ENCODE results near the gene ALOX15.
A peak's percentile ranks its signal among the peaks of the same experiment; 100 is the strongest.
"Not testable (repeated sequence)": the region's sequence is repeated elsewhere in the genome, so short reads cannot be mapped to it uniquely, and the experiment has no call there.

Gene ALOX15

DNA sequence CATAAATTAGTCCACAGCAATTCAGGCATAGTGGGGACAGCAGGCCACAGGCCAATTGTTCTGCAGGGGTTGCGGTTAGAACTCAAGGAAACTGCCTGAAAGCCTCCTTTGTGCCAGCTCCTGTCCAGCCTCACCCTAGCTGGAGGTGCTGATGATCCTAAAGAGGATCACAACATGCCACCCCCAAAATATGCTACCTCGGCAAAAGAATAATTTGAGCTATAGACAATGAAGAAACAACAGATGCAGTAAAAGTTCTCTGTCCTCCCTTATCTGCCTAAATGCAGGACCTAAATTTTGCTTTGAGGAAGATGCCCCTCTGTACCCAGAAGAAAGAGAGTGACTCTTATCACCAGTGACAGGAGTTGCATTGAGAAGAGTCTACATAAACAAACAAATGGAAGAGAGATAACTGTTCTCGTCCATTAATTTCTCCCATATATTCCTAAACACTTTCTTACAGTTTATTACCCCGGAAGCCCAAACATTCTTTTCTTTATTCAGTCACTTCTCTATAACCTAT lies 14.7 kb downstream of the ALOX15 start:
- no peaks in the 10 kb centered on the region for H3K36me3 ChIP-seq
- H3K4me3 ChIP-seq: no peak overlapping the region
- peaks cover 0 to 28% (median 26%) of the 10 kb centered on the region in 10 experiments; a peak in 19 of 20 replicates for H3K4me1 ChIP-seq
- no peak for TF ChIP-seq Cebpa-rat (IDR thresholded peaks at IDR 0.05)
- H3K27me3 ChIP-seq: no peaks in the 10 kb centered on the region
- no peak overlapping the region for H3K27ac ChIP-seq
- peaks cover 0 to 10% (median 9%) of the 10 kb centered on the region in 11 experiments; a peak in 15 of 22 replicates for H3K9me3 ChIP-seq (replicated peaks in 1 of 11)
- no peak overlapping the region for H3K9ac ChIP-seq
- no peaks in the 10 kb centered on the region for H4K20me1 ChIP-seq
- no peak overlapping the region for H3K4me2 ChIP-seq

DNA sequence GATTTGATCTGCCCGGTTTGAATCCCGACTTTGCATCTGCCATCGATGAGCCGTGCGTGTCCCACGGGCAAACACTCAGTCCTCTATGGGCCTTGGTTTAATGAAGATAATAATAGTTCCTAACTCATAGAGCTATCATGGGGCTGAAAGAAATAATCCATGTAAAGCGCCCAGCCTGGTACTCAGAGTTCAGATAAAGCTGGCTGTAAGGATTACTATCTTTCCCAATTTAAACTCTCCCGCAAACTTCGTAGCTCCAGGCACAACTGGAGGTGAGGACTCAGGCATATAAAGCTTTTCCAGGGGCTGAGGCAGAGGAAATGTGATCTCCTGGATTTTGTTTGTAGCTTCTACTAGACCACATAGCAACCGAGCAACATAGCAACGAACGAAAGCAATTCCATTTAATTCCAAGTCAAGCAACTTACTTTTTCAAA lies 16.3 kb downstream of the ALOX15 start:
- Histone ChIP-seq H3K4me3 (no peak overlapping the region), H3K9ac (peak overlapping the region in 3 of 11 experiments; percentile 4 to 28 (median 25); a peak in 1 of 22 replicates), H3K27me3 (no peaks in the 10 kb centered on the region), H3K9me3 (replicated peaks in 1 of 11) (peaks cover 0 to 16% (median 10%) of the 10 kb centered on the region in 11 experiments; a peak in 15 of 22 replicates), H3K27ac (no peak overlapping the region), H3K4me2 (peak overlapping the region; percentile 7 to 69 (median 34); a peak in 17 of 22 replicates), H3K36me3 (no peaks in the 10 kb centered on the region), H4K20me1 (no peaks in the 10 kb centered on the region), H3K4me1 (peaks cover 0 to 27% (median 16%) of the 10 kb centered on the region in 10 experiments; a peak in 17 of 20 replicates)
- no peak for TF ChIP-seq Cebpa-rat (IDR thresholded peaks at IDR 0.05)

DNA sequence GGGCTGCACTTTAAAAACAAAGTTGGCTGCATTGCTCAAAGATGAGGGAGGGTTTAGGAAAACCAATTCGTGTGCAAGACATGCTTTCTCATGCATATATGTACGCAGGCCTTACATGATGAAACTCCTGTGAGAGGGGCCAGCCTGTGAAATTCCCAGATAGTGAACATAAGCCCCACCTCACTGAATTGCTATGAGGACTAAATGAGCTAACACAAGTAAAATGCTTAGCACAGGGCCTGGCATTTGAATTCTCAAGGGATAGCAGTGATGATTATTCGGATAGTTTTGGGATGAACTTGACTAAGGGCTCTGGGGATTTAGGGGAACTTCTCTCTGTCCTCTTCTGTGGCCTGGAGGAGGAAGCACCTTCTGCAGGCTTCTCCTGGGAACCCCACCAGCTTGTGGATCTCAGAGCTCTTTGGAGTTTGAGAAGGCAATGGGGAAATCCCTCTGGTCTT lies 17.0 kb downstream of the ALOX15 start:
- H4K20me1 ChIP-seq, H3K36me3 ChIP-seq, H3K4me3 ChIP-seq, H3K27me3 ChIP-seq, H3K27ac ChIP-seq: not testable (repeated sequence)
- H3K9ac ChIP-seq: peak overlapping the region in 2 of 11 experiments; percentile 4 to 25; a peak in 1 of 22 replicates
- H3K9me3 ChIP-seq (replicated peaks in 1 of 11): peaks cover 0 to 16% (median 10%) of the 10 kb centered on the region in 11 experiments; a peak in 15 of 22 replicates
- H3K4me1 ChIP-seq: peaks cover 0 to 27% (median 16%) of the 10 kb centered on the region in 10 experiments; a peak in 17 of 20 replicates
- peak overlapping the region; percentile 7 to 69 (median 34); a peak in 19 of 22 replicates for H3K4me2 ChIP-seq

DNA sequence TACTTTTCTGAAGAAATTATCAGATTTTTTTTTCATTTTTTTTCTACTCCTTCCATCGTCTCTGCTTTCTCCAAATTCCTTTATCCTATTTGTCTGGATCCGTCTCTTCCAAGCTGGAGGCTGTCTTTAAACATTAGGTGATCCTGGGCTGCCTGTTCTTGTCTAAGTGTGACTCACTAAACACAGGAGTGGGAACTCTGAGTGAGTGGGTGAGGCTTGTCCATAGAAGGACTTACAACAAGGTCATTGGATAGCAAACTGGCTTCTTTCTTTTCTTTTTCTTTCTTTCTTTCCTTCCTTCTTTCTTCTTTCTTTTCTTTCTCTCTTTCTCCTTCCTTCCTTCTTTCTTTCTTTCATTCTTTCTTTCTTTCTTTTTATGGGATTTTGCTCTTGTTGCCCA lies 18.2 kb downstream of the ALOX15 start:
- Histone ChIP-seq H3K4me1 (peaks cover 0 to 27% (median 16%) of the 10 kb centered on the region in 10 experiments; a peak in 17 of 20 replicates), H3K4me3 (no peak overlapping the region), H4K20me1 (no peaks in the 10 kb centered on the region), H3K9ac (no peak overlapping the region), H3K27ac (no peak overlapping the region), H3K27me3 (no peaks in the 10 kb centered on the region), H3K9me3 (replicated peaks in 1 of 11) (peaks cover 0 to 16% (median 10%) of the 10 kb centered on the region in 11 experiments; a peak in 15 of 22 replicates), H3K36me3 (no peaks in the 10 kb centered on the region), H3K4me2 (no peak overlapping the region)
- no peak for TF ChIP-seq Cebpa-rat (IDR thresholded peaks at IDR 0.05)

DNA sequence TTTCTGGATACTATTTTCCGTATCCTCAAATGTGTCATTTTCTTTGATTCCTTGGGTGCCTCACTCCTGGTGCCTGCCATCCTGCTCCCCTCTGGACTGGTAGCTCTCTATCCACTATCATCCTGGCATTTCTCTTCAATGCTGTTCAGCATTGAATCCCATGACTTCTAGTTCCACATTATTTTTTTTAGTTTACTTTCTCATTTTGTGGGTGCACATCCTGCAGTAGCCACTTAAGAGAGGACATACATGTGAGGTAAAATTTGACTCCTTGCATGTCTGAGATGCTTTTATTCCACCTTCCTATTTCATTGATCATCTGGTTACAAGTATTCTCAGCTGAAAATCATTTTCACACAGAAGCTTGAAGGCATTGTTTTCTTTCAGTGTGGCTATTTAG lies 19.1 kb downstream of the ALOX15 start:
- Histone ChIP-seq H3K9me3 (replicated peaks in 1 of 11) (peaks cover 0 to 16% (median 10%) of the 10 kb centered on the region in 11 experiments; a peak in 15 of 22 replicates), H3K9ac (no peak overlapping the region), H3K27me3 (no peaks in the 10 kb centered on the region), H3K4me2 (no peak overlapping the region), H3K27ac (no peak overlapping the region), H3K36me3 (no peaks in the 10 kb centered on the region), H3K4me3 (no peak overlapping the region), H4K20me1 (no peaks in the 10 kb centered on the region), H3K4me1 (peaks cover 0 to 27% (median 17%) of the 10 kb centered on the region in 10 experiments; a peak in 18 of 20 replicates)
- TF ChIP-seq Cebpa-rat (IDR thresholded peaks at IDR 0.05): no peak

DNA sequence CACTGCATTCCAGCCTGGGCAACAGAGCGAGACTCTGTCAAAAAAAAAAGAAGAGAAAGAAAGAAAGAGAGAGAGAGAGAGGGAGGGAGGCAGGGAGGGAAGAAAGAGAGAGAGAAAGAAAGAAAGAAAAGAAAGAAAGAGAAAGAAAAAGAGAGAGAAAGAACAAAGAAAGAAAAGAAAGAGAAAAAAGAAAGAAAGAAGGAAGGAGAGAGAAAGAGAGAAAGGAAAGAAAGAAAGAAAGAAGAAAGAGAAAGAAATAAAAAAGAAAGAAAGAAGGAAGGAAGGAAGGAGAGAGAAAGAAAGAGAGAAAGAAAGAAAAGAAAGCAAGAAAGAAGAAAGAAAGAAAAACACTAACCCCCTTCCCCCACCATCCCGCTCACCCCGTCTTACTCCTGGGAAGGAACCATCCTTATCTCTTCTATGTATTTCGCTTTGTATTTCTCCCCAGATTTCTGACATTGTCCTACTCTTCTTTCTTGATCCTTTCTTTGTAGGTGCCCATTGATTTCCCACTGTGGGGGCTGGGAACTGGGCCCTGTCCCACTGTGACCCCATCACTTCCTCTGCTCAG lies 20.9 kb downstream of the ALOX15 start:
- Histone ChIP-seq H3K27ac (no peak overlapping the region), H3K9me3 (replicated peaks in 1 of 11) (peaks cover 0 to 16% (median 10%) of the 10 kb centered on the region in 11 experiments; a peak in 15 of 22 replicates), H3K27me3 (no peaks in the 10 kb centered on the region), H4K20me1 (no peaks in the 10 kb centered on the region), H3K4me3 (no peak overlapping the region), H3K4me1 (peaks cover 5 to 25% (median 20%) of the 10 kb centered on the region in 10 experiments), H3K9ac (no peak overlapping the region), H3K36me3 (no peaks in the 10 kb centered on the region), H3K4me2 (no peak overlapping the region)
- TF ChIP-seq Cebpa-rat (IDR thresholded peaks at IDR 0.05): no peak

DNA sequence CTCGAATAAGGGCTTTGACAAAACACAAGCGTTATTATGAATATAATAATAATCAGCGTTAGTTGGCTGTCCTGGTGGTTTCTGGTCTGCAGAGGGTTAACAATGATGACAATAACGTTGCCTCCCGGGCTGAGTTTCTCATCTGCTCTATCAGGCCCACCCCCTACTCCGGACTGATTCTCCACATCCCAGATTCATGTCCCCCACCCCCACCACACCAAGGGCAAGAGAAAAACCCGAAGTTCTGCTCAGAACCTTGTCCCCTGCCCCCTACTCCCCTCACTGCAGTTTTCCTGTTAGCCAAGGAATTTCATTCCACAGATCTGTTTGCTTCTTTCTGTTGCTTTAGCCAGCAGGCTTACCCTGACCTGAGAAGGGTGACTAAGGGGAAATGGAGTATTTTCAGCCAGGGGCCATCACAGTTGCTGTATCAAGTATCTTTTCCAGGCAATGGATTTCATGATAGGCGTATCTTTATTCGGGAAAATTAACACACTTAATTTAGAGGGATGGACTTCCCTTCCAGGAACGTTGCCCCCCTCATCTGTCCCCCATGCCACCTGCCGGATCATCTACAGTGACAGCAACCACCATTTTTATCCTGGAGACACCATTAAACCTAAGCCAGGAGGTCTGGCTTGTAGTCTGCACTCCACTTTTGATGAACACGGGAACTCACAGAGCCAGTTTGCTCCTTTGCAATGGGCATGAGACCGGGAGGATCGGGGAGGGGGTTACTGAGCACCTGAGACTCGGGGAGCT lies 23.7 kb downstream of the ALOX15 start:
- Histone ChIP-seq H3K9ac (no peak overlapping the region), H3K27me3 (no peaks in the 10 kb centered on the region), H3K27ac (no peak overlapping the region), H3K4me2 (peak overlapping the region in 3 of 11 experiments; percentile 15 to 48 (median 42); a peak in 4 of 22 replicates), H3K4me1 (peaks cover 0 to 8% (median 5%) of the 10 kb centered on the region in 10 experiments; a peak in 7 of 20 replicates), H4K20me1 (no peaks in the 10 kb centered on the region), H3K4me3 (no peak overlapping the region), H3K36me3 (no peaks in the 10 kb centered on the region), H3K9me3 (replicated peaks in 1 of 11) (peaks cover 0 to 16% (median 10%) of the 10 kb centered on the region in 11 experiments; a peak in 15 of 22 replicates)
- no peak for TF ChIP-seq Cebpa-rat (IDR thresholded peaks at IDR 0.05)

DNA sequence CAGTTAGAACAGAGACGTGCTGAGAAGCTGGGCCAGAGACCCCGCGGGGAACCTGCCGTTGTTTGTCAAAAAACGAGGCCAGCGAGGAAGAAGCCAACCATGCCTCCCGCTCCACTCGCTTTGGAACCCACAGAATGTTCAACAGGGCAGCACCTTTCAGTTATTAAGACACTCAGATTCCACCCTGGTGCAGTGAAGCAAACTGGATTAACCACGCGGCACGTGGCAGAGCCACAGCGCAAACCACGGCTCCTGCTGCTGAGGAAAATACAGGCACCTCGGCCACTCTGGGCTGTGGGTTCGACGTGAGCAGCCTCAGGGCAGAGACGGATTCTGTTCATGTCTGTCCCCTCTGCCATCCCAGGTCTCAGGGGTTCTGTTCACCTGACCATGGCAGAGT lies 24.4 kb downstream of the ALOX15 start:
- Histone ChIP-seq H3K9ac (no peak overlapping the region), H3K4me2 (peak overlapping the region in 5 of 11 experiments; percentile 8 to 48 (median 30); a peak in 7 of 22 replicates), H3K27me3 (no peaks in the 10 kb centered on the region), H3K36me3 (no peaks in the 10 kb centered on the region), H3K4me1 (peaks cover 0 to 8% (median 5%) of the 10 kb centered on the region in 10 experiments; a peak in 7 of 20 replicates), H4K20me1 (no peaks in the 10 kb centered on the region), H3K9me3 (replicated peaks in 1 of 11) (peaks cover 0 to 10% (median 5%) of the 10 kb centered on the region in 11 experiments; a peak in 15 of 22 replicates), H3K27ac (no peak overlapping the region), H3K4me3 (no peak overlapping the region)
- TF ChIP-seq Cebpa-rat (IDR thresholded peaks at IDR 0.05): no peak

DNA sequence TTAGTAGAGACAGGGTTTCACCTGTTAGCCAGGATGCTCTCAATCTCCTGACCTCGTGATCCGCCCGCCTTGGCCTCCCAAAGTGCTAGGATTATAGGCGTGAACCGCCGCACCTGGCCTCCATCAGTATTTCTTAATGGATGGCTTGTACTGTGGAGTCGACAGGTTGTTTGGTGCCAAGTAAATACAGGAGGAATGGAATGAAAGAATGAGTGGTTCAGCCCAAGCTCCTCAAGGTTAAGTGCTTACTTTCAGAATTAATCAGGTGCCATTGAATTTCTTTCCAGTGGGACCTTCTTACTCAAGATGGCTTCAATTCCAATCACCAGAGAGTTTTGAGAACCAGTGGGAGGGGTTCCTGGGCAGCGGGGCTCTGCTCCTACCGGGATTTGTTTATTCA lies 25.0 kb downstream of the ALOX15 start:
- Histone ChIP-seq H3K27me3 (no peaks in the 10 kb centered on the region), H3K9ac (no peak overlapping the region), H4K20me1 (no peaks in the 10 kb centered on the region), H3K4me3 (no peak overlapping the region), H3K9me3 (replicated peaks in 1 of 11) (peaks cover 0 to 3% (median 0%) of the 10 kb centered on the region in 11 experiments; a peak in 4 of 22 replicates), H3K36me3 (no peaks in the 10 kb centered on the region), H3K4me1 (peaks cover 0 to 8% (median 5%) of the 10 kb centered on the region in 10 experiments; a peak in 7 of 20 replicates), H3K4me2 (peak overlapping the region in 3 of 11 experiments; percentile 8 to 42 (median 15); a peak in 2 of 22 replicates), H3K27ac (no peak overlapping the region)
- no peak for TF ChIP-seq Cebpa-rat (IDR thresholded peaks at IDR 0.05)
